Stimulated activated CD4-positive, alpha-beta T cell treated with anti-CD3 and anti-CD28 coated beads, TNF-alpha, amount 100 ng/mL, for 1 hour (primary cell): ENCODE measurements around the gene CTCF.

Experiments used
- DNase-seq, 3 donors: peaks; one replicate each; pipeline ENCODE4 v3.0.0-alpha.2; 2020; ENCODE audit warnings: low read depth in 3 of 3, low spot score in 1 of 3

The CTCF gene

GRCh38 chr16:67676516-67676915 is 114.2 kb downstream of the CTCF start:
- DNase-seq = no peak

- no peak for DNase-seq
Measured at GRCh38 chr16:67676939-67677338, 114.6 kb downstream of the CTCF start.

DNA sequence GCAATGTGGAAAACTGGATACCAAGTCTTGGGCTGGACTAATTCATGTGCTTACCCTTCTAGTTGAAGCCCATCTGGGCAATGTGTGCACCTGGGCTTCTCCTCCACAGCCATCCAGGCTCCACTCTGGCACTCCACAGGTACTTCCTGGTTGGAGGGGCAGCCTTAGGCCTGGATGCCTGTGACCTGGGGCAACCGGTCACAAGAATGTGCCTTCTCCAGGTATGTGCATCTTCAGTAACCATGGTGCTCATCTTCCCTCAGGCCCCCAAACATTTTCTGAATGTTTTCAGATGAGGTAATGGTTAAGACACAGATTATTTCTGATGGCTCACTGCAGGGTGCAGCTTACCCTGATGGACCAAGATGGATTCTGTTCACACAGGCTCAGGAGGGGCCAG is 115.4 kb downstream of the CTCF start:
- no peak for DNase-seq

GRCh38 chr16:67678354-67679023 is 116.2 kb downstream of the CTCF start:
- DNase-seq = no peak

DNA sequence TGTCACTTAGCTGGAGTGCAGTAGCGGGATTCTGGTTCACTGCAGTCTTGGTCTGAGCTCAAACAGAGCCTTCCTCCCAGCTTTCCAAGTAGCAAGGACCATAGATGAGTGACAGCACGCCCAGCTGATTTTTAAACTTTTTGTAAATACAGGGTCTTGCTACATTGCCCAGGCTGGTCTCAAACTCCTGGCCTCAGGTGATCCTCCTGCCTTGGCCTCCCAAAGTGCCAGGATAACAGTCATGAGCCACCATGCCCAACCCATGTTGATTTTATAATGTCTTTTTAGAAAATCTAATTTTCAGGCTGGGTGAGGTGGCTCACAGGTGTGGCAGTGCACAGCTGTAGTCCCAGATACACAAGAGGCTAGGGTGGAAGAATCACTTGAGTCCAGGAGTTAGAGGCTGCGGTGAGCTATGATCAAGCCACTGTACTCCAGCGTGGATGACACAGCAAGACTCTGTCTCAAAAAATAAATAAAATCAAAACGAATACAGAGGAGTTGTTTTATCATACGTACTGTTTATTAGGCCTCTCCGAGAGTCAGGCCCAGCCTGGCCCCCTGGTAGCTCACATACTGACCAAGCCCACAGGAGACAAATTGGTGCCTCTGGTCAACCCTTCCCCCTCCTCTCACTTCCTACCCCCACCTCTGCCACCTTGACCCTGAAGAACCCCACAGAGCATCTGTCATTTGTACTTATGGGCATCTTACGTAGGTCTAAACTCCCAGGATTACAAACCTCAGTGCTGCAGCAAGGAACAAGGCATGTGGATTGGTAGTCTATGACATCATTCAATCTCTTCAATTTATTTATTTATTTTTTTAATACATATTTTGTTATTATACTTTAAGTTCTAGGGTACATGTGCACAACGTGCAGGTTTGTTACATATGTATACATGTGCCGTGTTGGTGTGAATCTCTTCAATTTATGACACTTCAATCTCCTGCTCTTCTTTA is 117.9 kb downstream of the CTCF start:
- DNase-seq = no peak

DNA sequence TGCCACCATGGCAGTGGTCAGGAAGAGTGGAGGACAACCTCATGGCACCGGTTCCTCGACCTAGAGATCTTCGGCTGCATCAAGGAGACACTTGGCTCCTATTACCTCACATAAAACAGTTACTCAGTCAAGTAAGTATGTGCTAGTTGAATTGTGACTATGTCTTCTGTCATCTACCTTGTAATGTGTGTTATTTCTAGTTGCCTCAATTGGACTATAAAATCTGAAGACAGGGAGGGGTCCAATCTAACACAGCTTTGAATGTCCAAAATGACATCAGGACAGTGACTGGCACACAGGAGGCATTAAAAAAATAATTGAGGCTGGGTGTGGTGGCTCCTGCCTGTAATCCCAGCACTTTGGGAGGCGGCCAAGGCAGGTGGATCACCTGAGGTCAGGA is 121.4 kb downstream of the CTCF start:
- DNase-seq = no peak

DNA sequence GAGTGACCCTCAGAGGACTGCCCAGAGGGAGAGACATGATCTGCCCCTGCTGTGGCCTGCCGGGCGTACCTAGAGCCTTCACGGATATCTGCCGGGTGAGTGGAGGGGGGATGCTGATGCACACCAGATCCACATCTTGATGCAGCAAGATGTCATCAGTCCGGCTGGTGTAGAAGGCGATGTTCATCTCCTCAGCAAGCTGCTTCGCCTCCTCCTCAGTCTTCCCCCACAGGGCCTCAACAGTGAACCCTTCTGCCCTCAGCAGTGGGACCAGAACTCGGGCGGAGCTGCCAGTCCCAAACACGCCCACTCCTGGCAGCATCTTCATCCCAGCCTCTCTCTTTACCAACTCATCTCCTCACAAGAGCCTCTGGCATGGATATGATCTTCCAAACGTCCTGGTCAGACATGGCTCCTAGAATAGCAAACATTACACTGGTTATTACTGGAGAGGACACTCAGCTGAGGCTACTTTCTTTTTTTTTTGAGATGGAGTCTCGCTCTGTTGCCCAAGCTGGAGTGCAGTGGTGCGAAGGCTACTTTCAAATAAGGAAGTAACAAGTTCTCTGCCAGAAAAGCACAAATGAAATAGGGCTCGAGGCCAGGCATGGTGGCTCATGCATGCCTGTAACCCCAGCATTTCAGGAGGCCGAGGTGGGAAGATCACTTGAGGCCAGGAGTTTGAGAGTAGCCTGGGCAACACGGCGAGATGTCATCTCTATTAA is 123.2 kb downstream of the CTCF start:
- no peak for DNase-seq
